GM18951 (cell line): ENCODE data around the gene GPI.
"Not testable (repeated sequence)": the region's sequence is repeated elsewhere in the genome, so short reads cannot be mapped to it uniquely, and the experiment has no call there.

ENCODE experiments used
- POLR2A ChIP-seq: IDR thresholded peaks from 4 replicates; pipeline ENCODE4 v1.6.1; 2011; ENCODE audit warnings: mild to moderate bottlenecking; ENCODE audit not compliant: insufficient read length, insufficient read depth; ENCODE audit errors: extremely low read depth
- in situ Hi-C: fragments of 300-500 bp; cut with MboI; formaldehyde crosslinking; loops from one replicate; pipeline ENCODE4 v1.12.0; 2022; ENCODE audit warnings: low sequenced_read_pairs, mixed read lengths, inconsistent platforms; ENCODE audit not compliant: unreplicated experiment

GPI gene

DNA sequence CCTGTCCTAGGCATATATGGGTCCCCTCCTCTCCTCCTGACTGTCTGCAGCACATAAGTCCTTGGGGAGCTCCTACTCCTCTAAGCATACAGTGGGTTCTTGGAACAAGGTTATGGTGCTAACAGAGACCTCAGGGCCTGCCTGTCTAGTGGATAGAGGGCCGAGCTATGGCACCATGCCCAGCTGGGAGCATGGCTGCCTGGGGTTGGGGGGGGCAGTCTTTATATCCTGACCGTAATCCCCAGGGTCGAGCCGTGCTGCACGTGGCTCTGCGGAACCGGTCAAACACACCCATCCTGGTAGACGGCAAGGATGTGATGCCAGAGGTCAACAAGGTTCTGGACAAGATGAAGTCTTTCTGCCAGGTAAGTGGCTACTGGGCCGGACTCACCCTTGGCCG lies 3.3 kb downstream of the GPI start:
- in situ Hi-C loops = no loop called here
- no peak for TF ChIP-seq POLR2A

DNA sequence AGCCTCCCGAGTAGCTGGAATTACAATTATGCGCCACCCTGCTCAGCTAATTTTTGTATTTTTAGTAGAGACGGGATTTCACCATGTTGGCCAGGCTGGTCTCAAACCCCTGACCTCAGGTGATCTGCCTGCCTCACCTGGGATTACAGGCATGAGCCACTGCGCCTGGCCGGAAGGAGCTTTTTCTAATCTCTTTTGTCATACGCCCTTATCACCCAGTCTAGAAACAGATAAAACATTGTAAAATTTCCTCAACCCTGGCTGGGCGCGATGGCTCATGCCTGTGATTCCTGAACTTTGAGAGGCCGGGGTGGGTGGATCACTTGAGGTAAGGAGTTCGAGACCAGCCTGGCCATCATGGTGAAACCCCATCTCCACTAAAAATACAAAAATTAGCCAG lies 4.2 kb downstream of the GPI start:
- in situ Hi-C loops = not testable (repeated sequence)

DNA sequence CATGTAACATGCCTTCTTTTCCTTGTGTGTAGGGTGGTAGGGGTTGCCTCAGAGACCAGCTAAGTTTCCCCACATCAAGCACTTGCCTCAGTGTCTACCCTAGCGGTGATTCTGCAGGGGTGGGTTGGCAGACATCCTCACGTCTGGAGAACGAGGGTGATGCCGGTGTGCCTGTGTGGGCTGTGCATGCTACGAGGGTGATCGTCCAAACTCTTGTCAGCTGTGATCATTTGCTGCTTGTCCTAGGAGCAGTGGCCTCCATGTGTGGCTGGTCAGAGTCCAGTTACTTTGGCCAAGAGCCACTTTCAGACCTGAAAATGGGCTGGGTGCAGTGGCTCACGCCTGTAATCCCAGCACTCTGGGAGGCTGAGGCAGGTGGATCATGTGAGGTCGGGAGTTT lies 5.1 kb downstream of the GPI start:
- in situ Hi-C loops = no loop called here
- no peak for TF ChIP-seq POLR2A

DNA sequence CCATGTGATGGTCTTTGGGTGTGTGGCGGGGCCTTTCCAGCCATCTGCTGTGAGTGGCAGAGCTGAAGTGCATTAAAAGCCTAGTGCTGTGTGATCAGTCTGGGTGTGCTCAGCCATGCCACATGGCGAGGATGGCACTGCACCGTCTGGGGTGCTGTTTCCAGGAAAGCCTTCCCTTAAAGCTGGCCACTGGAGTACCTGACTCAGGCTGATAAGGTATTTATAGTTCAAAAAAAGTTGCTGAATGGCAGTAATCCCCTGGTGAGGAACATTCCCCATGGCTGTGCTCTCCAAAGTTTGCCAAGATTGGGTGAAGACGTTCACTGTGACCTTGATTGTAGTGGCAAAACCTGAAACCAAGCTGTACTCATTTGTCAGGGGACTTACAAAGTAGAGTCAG lies 6.0 kb downstream of the GPI start:
- in situ Hi-C loops = no loop called here
- TF ChIP-seq POLR2A = no peak

DNA sequence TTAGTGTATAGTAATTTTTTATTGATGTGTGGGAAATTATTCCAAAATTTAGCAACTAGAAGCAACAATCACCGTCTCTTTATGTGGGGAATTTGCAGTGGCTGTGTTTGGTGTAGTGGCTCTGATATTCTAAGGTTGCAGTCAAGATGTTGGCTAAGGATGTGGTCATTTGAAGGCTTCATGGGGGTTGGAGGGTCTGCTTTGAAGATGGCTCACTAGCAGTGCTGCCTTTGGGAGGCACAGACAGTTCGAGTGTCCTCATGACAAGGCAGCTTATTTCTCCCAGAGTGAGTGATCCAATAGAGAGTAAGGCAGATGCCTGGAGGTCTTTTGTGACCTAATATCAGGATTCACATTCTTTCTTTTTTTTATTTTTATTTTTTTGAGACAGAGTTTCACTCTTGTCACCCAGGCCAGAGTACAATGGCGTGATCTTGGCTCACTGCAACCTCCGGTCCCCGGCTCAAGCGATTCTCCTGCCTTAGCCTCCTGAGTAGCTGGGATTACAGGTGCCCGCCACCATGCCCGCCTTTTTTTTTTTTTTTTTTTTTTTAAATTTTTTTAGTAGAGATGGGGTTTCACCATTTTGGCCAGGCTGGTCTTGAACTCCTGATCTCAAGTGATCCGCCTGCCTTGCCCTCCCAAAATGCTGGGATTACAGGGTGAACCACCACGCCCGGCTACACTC lies 8.7 kb downstream of the GPI start:
- in situ Hi-C loops = no loop called here
- TF ChIP-seq POLR2A = no peak

DNA sequence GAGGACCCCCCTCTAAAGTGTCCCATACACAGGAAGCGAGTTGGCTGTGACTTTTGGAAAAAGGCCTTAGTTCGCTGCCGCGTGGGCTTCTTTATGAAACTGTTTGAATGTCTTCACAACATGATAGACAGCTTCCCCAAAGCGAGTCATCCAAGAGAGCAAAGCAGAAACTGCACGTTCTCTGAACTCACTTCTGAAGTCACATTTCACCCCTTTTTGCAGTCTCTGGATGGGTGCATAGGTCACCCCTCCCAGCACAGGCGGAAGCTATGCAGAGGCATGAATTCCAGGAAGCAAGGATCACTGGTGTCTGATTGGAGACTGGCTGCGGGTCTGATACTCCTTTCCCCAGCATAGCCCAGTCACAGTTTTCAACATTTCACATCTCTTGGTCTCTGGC lies 10.6 kb downstream of the GPI start:
- in situ Hi-C loops = no loop called here
- TF ChIP-seq POLR2A = no peak

DNA sequence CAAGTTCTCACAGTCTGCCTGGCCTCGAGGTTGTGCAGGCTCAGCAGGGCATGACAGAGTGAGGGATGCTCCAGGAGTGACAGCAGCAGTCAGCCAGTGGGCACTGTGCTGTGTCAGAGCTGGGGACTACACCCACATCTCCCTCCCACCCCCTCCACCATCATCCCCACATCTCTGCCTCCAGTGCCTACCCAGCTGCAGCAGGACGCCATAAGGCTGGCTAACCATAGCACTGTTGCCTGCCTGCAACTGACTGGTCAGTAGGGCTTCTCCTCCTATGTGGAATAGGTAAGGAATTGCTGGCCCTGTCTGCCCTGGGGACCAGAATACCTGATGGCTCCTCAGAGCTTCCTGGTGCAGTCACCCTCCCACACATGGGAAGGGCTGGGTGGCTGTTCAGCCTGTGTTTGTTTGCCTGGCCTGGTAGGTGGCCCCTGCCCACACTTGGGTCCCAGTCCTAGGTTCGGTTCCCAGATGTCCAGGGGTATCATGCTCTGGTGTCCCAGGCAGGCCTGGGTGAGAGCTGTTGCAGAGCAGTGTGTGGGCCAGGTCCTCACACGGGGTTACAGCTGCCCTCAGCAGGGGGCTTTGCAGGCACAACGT lies 15.7 kb downstream of the GPI start:
- TF ChIP-seq POLR2A = no peak
- in situ Hi-C loops = no loop called here

DNA sequence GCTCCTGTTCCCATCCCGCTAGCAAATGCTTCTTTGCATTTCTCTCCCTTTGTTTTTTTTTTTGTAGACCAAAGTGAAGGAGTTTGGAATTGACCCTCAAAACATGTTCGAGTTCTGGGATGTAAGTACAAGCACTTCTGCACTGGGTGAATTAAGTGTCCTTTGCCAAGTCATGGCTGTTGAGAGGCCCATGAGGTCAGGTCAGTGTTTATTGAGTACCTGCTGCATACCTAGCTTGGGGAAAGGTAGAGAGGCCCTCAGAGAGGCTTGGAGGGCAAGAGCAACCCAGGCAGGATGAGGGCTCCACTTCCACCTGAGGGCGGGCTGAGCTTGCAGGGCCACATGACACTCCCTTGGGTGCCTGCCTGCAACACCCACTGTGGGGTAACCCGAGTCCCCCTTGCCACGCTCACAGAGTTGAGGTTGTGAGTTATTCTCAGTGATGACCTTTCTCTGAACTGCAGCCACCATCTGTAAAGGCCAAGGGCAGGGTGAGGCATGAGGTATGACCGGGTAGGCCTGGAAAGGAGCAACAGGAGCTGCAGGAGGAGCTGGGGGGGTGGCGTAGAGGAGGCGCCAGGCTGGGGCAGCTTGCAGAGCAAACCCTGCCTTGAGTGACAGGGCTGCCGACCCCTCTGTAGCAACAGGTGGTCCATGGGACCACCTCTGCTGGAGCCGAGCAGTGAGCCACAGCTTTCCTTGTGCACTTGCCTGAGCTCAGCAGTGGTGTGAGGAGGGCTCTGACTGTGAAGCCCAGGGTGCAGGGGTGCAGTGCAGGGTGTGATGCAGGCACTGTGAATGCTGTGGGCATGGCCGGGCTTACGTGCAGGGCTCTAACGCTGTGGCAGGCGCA lies 16.6 kb downstream of the GPI start:
- TF ChIP-seq POLR2A = no peak
- in situ Hi-C loops = no loop called here

DNA sequence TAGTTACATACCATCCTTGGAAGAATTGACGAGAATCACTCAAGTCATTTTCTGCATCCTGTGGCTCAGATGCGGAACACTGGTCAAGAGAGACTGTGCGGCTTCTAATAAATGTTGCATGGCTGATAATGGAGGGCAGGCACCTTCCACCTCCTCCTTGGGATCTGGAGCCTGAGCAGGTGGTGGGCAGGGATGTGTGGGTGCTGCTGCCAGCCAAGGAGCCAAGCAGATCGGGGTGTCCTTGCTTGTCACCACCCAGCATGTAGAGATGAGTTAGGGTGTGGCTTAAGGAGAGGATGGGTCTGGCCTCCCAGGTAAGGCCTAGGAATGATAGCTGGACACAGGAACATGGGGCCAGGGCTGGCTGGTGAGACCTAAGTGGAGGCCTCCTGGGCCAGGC lies 17.5 kb downstream of the GPI start:
- in situ Hi-C loops = no loop called here
- no peak for TF ChIP-seq POLR2A

DNA sequence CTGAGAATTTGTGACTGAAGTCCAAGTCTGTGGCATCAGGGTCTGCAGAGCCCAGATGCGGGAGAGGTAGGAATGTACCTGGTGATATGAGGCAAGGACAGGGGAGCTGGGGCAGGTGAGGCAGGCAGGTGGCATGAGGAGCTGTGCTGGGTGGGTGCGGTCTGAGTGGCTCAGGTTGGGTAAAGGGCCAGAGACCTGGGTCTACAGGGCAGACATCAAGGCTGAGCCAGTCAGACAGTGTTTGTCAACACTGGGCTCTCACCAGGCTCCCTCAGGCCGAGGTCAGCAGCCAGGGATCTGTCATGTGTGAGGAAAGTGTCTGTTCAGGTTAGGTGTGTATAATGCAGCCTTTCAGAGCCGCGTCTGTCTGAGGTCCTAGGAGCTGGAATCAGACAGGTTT lies 18.6 kb downstream of the GPI start:
- in situ Hi-C loops = no loop called here
- TF ChIP-seq POLR2A = no peak

DNA sequence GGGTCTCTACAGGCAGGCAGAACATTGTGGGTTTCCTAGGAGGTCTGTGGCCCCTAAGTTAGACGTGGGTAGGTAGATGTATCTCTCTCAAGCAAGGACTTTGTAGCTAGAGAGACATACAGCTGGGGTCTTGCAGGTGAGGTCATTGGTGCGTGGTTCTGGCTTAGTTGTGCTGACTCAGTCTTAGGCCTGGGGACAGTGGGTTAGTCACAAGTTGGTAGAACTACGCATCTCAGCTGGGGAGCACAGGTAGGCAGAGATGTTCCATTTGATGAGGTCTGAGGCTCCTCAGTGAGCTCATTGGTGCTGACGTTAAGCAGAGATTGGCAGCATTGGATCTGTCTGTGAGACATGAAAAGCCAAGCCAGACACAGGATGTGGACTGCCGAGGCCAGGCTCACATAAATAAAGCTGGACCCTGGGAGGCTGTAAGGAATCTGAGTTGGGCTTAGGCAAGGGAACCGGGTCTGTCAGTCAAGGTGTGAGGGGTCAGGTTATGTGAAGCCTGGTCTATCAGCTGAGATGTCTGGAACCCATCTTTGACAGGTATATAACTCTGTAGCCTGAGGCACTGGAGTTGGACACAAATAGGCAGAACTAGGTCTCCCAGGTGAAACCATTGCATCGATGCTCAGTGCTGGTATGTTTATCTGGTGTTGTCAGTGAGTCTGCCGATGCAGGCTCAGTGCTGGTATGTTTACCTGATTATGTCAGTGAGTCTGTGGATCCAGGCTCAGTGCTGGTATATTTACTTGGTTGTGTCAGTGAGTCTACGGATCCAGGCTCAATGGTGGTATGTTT lies 21.8 kb downstream of the GPI start:
- in situ Hi-C loops = no loop called here
- TF ChIP-seq POLR2A = no peak

DNA sequence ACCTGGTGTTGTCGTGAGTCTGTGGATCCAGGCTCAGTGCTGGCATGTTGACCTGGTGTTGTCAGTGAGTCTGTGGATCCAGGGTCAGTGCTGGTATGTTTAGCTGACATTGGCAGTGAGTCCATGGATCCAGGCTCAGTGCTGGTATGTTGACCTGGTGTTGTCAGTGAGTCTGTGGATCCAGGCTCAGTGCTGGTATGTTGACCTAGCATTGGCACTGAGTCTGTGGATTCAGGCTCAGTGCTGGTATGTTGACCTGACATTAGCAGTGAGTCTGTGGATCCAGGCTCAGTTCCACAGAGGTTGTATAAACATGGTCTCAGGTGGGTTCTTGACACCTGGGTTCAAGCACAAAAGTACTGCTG lies 22.4 kb downstream of the GPI start:
- in situ Hi-C loops = no loop called here
- no peak for TF ChIP-seq POLR2A

DNA sequence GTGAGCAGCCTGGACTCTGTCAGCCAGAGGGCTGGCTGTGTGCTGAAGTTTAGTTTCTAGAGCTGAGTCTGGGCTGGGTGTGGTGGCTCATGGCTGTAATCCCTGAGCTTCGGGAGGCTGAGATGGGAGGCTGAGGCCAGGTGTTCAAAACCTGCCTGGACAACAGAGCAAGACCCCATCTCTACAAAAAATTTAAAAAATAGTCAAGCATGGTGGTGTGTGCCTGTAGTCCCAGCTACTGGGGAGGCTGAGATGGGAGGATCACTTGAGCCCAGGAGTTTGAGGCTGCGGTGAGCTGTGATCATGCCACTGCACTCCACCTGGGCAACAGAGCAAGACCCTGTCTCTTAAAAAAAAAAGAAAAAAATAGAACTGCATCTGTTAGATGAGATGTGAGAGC lies 23.7 kb downstream of the GPI start:
- in situ Hi-C loops = not testable (repeated sequence)
